HepG2 (cell line): ENCODE results near the gene GPT2. TPM values are rescaled to one million over a fixed set of nuclear protein-coding genes. Genes with fewer than 3 reads are reported as not detected.
A peak's percentile ranks its signal among the peaks of the same experiment; 100 is the strongest.

ENCODE experiments used
- ATF7-NPFF ChIP-seq: sonication (generic); formaldehyde crosslinking; IDR thresholded peaks from 2 replicates; pipeline ENCODE4 v1.8.1; 2023; ENCODE audit warnings: mild to moderate bottlenecking, low read depth, missing genetic modification reagents, moderate library complexity
- ETV5 ChIP-seq: IDR thresholded peaks from 2 replicates; pipeline ENCODE4 v1.6.1; 2018; ENCODE audit warnings: missing biosample characterization, missing genetic modification reagents, inconsistent platforms, borderline replicate concordance
- FOXA3 ChIP-seq: IDR thresholded peaks from 2 replicates; pipeline ENCODE4 v1.6.1; 2016; ENCODE audit warnings: missing genetic modification reagents, missing compliant biosample characterization
- GATAD2A ChIP-seq: IDR thresholded peaks from 2 replicates; pipeline ENCODE4 v1.6.1; 2016
- GLI4 ChIP-seq: sonication (generic); formaldehyde crosslinking; IDR thresholded peaks from 2 replicates; pipeline ENCODE4 v1.5.1; 2020; ENCODE audit warnings: missing genetic modification reagents, mild to moderate bottlenecking, moderate library complexity, borderline replicate concordance
- GRHL1 ChIP-seq: sonication (generic); formaldehyde crosslinking; conservative IDR thresholded peaks from 2 replicates; pipeline ENCODE4 v1.8.0; 2022; ENCODE audit warnings: missing genetic modification reagents
- ISL2 ChIP-seq: sonication (generic); formaldehyde crosslinking; IDR thresholded peaks from 2 replicates; pipeline ENCODE4 v1.5.0; 2020; ENCODE audit warnings: missing genetic modification reagents
- MYPOP ChIP-seq: sonication (generic); formaldehyde crosslinking; IDR thresholded peaks from 2 replicates; pipeline ENCODE4 v1.8.1; 2023; ENCODE audit warnings: mild to moderate bottlenecking, moderate library complexity, missing genetic modification reagents
- NR2F1 ChIP-seq, 2 experiments: fragments of 450-650 bp in 1 of 2; formaldehyde crosslinking in 1 of 2; IDR thresholded peaks; 2 replicates each; pipeline versions ENCODE4 v1.5.0 to v1.6.1; 2016 to 2020; ENCODE audit warnings: mild to moderate bottlenecking in 1 of 2, missing compliant biosample characterization in 1 of 2, missing genetic modification reagents in 1 of 2, moderate library complexity in 1 of 2
- RBM39 ChIP-seq: fragments of 200-400 bp; formaldehyde crosslinking; IDR thresholded peaks from one replicate; pipeline ENCODE4 v1.6.1; 2018; ENCODE audit warnings: antibody characterized with exemption, mild to moderate bottlenecking, low read depth, low read length; ENCODE audit not compliant: poor library complexity, severe bottlenecking
- SOX6 ChIP-seq, 2 experiments: fragments of 450-650 bp in 1 of 2; sonication (generic) in 1 of 2; formaldehyde crosslinking in 1 of 2; IDR thresholded peaks; 2 replicates each; pipeline versions ENCODE4 v1.4.0 to v1.6.1; 2017 to 2020; ENCODE audit warnings: antibody characterized with exemption in 1 of 2, mild to moderate bottlenecking in 1 of 2, missing genetic modification reagents in 1 of 2
- THAP9 ChIP-seq: sonication (generic); formaldehyde crosslinking; IDR thresholded peaks from 2 replicates; pipeline ENCODE4; 2020; ENCODE audit warnings: missing genetic modification reagents, mild to moderate bottlenecking, borderline replicate concordance
- ZFX ChIP-seq: sonication (generic); formaldehyde crosslinking; IDR thresholded peaks from 2 replicates; pipeline ENCODE4 v1.4.0; 2020; ENCODE audit warnings: mild to moderate bottlenecking, low read depth, missing genetic modification reagents, moderate library complexity
- ZHX2 ChIP-seq, 2 experiments: sonication (generic) in 1 of 2; formaldehyde crosslinking in 1 of 2; IDR thresholded peaks; 2 replicates each; pipeline versions ENCODE4 v1.6.1 to v1.9.0; 2014 to 2022; ENCODE audit warnings: antibody characterized with exemption in 1 of 2, borderline replicate concordance in 1 of 2, inconsistent platforms in 1 of 2, low read depth in 1 of 2, missing genetic modification reagents in 1 of 2
- ZNF17 ChIP-seq: sonication (generic); formaldehyde crosslinking; IDR thresholded peaks from 2 replicates; pipeline ENCODE4 v1.5.0; 2020; ENCODE audit warnings: mild to moderate bottlenecking, missing genetic modification reagents
- ZNF329 ChIP-seq: sonication (generic); formaldehyde crosslinking; IDR thresholded peaks from 2 replicates; pipeline ENCODE4 v1.9.0; 2021; ENCODE audit warnings: low read depth, mild to moderate bottlenecking, missing genetic modification reagents
- polyA plus RNA-seq, 8 experiments: library from polyadenylated mRNA; depleted of rRNA in 3 of 8; stranded (reverse) in 7 of 8; unstranded in 1 of 8; fragments of >200 nt; fragmentation: Illumina TruSeq in 4 of 8; extraction: Trizol in 4 of 8; gene quantifications; 2 replicates each; pipeline versions ENCODE4 v1.2.1 to v1.2.3, GENCODE V29; 2011 to 2016; ENCODE audit warnings: low read depth in 4 of 8, missing spikeins in 1 of 8, mixed read lengths in 1 of 8; ENCODE audit not compliant: insufficient read depth in 1 of 8
- total RNA-seq, 5 experiments: library from RNA; depleted of rRNA; stranded (reverse); fragments of >200 nt; fragmentation: Illumina TruSeq; extraction: Trizol; gene quantifications; 2 replicates each; pipeline ENCODE4 v1.2.3, GENCODE V29; 2016; ENCODE audit warnings: low read depth in 1 of 5

Gene GPT2
- total and polyA plus RNA-seq, 2 of the 13 experiments (the other 11 are each of a cell fraction or from before 2014, with no cell fraction given) = 138 to 267 TPM

GRCh38 chr16:46859719-46860152, 24.4 kb upstream of the GPT2 start (continued):
- TF ChIP-seq ZHX2 (IDR thresholded peaks at IDR 0.05; ENCODE audit: low read depth) = 0 out of 2 replicates have a peak, but pooled peaks have one; percentile 22
- TF ChIP-seq ZHX2 (CRISPR knock-in tag; IDR thresholded peaks at IDR 0.05; ENCODE audit: borderline replicate concordance) = no peak
- TF ChIP-seq ATF7-NPFF (CRISPR knock-in tag) = no peak
- 0 out of 2 replicates have a peak, but pooled peaks have one; percentile 24 for TF ChIP-seq GATAD2A (CRISPR knock-in tag)
- TF ChIP-seq RBM39 = no peak
- TF ChIP-seq ZNF17 (CRISPR knock-in tag) = no peak
- TF ChIP-seq GRHL1 (CRISPR knock-in tag) = no peak
- 0 out of 2 replicates have a peak, but pooled peaks have one; percentile 35 for TF ChIP-seq ZFX (CRISPR knock-in tag)
- TF ChIP-seq ETV5 (CRISPR knock-in tag) = 0 out of 2 replicates have a peak, but pooled peaks have one; percentile 15
- TF ChIP-seq SOX6 (IDR thresholded peaks at IDR 0.05) = no peak
- 0 out of 2 replicates have a peak, but pooled peaks have one; percentile 20 for TF ChIP-seq SOX6 (CRISPR knock-in tag; IDR thresholded peaks at IDR 0.05)
- TF ChIP-seq ZNF329 (CRISPR knock-in tag) = 0 out of 2 replicates have a peak, but pooled peaks have one; percentile 26
- 0 out of 2 replicates have a peak, but pooled peaks have one; percentile 39 for TF ChIP-seq MYPOP (CRISPR knock-in tag)
- TF ChIP-seq FOXA3 (CRISPR knock-in tag) = 0 out of 2 replicates have a peak, but pooled peaks have one; percentile 8
- no peak for TF ChIP-seq ISL2
- 0 out of 4 replicates have a peak, but pooled peaks of 1 of the 2 experiments have one; percentile 35 for TF ChIP-seq NR2F1 (CRISPR knock-in tag; IDR thresholded peaks at IDR 0.05)
- no peak for TF ChIP-seq GLI4 (CRISPR knock-in tag)
- no peak for TF ChIP-seq THAP9 (CRISPR knock-in tag)
